Cardiac muscle cell (in vitro differentiated cells and primary cell): ENCODE data around the gene RPL22. TPM values are rescaled to one million over a fixed set of nuclear protein-coding genes. Genes with fewer than 3 reads are reported as not detected.

ENCODE experiments used
- DNase-seq, 2 donors: peaks; one replicate each; pipeline versions ENCODE4 v3.0.0 to v3.0.0-alpha.2; 2010 to 2017; ENCODE audit warnings: low read depth in 1 of 2, low spot score in 1 of 2
- H3K27ac ChIP-seq: fragments of 200-600 bp; sonication (generic); 2 replicates; pipeline ENCODE4 v1.5.1; 2016
- H3K27me3 ChIP-seq: fragments of 200-600 bp; sonication (generic); 2 replicates; pipeline ENCODE4 v1.6.0; 2016; ENCODE audit warnings: control low read depth
- H3K36me3 ChIP-seq: fragments of 200-600 bp; sonication (generic); 2 replicates; pipeline ENCODE4 v1.5.1; 2016; ENCODE audit warnings: control low read depth
- H3K4me1 ChIP-seq: fragments of 200-600 bp; sonication (generic); 2 replicates; pipeline ENCODE4 v1.8.1; 2017; ENCODE audit warnings: low read depth, mild to moderate bottlenecking, mixed run types
- H3K4me3 ChIP-seq: fragments of 200-600 bp; sonication (generic); 2 replicates; pipeline ENCODE4 v1.5.1; 2016; ENCODE audit warnings: mild to moderate bottlenecking
- H3K9me3 ChIP-seq: fragments of 200-600 bp; sonication (generic); 2 replicates; pipeline ENCODE4 v1.5.1; 2017; ENCODE audit warnings: low read depth, mild to moderate bottlenecking, control low read depth
- CTCF ChIP-seq: IDR thresholded peaks from 2 replicates; pipeline ENCODE4 v1.5.1; 2012; ENCODE audit warnings: low read depth, mild to moderate bottlenecking, low read length
- polyA plus RNA-seq: library from polyadenylated mRNA; unstranded; fragments of >200 nt; fragmentation: Nextera tagmentation; extraction: Ambion mirVana; gene quantifications from 2 replicates; pipeline ENCODE4 v1.2.1, GENCODE V29; 2016
- total RNA-seq: library from RNA; depleted of rRNA; stranded (reverse); fragments of >200 nt; gene quantifications from 2 replicates; pipeline ENCODE4 v1.2.3, GENCODE V29; 2016

The RPL22 gene
- total and polyA plus RNA-seq, 2 experiments from 2014 or later = 130 to 132 TPM

GRCh38 chr1:6166655-6167390, 32.6 kb downstream of the RPL22 start:
- no peaks in the 10 kb centered on the region for H3K9me3 ChIP-seq
- TF ChIP-seq CTCF = no peak
- no peak for DNase-seq
- H3K27me3 ChIP-seq = peaks cover 37% of the 10 kb centered on the region
- H3K4me1 ChIP-seq = no peaks in the 10 kb centered on the region
- no peak overlapping the region for H3K27ac ChIP-seq
- H3K4me3 ChIP-seq = no peak overlapping the region
- no peaks in the 10 kb centered on the region for H3K36me3 ChIP-seq

- no peak overlapping the region for H3K27ac ChIP-seq
- H3K27me3 ChIP-seq = peaks cover 37% of the 10 kb centered on the region
- DNase-seq = no peak
- no peak for TF ChIP-seq CTCF
- no peaks in the 10 kb centered on the region for H3K9me3 ChIP-seq
- H3K4me1 ChIP-seq = no peaks in the 10 kb centered on the region
- H3K36me3 ChIP-seq = no peaks in the 10 kb centered on the region
- H3K4me3 ChIP-seq = no peak overlapping the region
These were observed 33.2 kb downstream of the RPL22 start for GRCh38 chr1:6166221-6166620.

DNA sequence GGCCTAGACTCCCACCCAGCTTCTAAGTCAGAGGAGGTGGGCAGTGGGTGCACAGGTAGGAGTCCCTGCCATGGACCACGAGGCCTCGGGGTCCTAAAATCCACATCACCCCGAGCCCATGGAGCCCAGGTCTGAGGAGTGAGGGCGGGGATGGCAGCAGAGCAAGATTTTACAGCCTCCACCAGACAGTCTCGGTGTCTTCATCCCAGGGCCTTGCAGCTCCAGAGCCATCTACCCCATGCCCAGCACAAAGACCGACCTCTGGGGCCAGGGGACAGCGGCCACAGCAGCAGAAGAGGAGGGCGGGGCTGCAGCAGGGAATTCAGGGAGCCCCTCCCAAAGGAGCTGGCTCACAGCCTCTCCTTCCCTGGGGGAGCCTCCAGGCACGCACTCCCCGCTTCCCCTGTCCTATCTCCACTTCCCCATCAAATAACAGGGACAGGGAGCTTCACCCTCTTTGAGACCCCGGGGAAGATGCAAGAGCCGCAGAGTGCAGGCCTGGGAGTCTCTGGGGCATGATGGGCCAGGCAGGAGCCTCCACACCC, 33.9 kb downstream of the RPL22 start:
- H3K4me1 ChIP-seq = no peaks in the 10 kb centered on the region
- no peak for DNase-seq
- H3K9me3 ChIP-seq = no peaks in the 10 kb centered on the region
- peaks cover 41% of the 10 kb centered on the region for H3K27me3 ChIP-seq
- H3K36me3 ChIP-seq = no peaks in the 10 kb centered on the region
- no peak overlapping the region for H3K27ac ChIP-seq
- H3K4me3 ChIP-seq = no peak overlapping the region
- no peak for TF ChIP-seq CTCF

GRCh38 chr1:6165027-6165426, 34.4 kb downstream of the RPL22 start:
- TF ChIP-seq CTCF = no peak
- H3K4me1 ChIP-seq = no peaks in the 10 kb centered on the region
- peaks cover 41% of the 10 kb centered on the region for H3K27me3 ChIP-seq
- H3K9me3 ChIP-seq = no peaks in the 10 kb centered on the region
- no peak for DNase-seq
- no peaks in the 10 kb centered on the region for H3K36me3 ChIP-seq
- H3K4me3 ChIP-seq = no peak overlapping the region
- no peak overlapping the region for H3K27ac ChIP-seq

- peaks cover 41% of the 10 kb centered on the region for H3K27me3 ChIP-seq
- H3K27ac ChIP-seq = no peak overlapping the region
- no peaks in the 10 kb centered on the region for H3K4me1 ChIP-seq
- H3K9me3 ChIP-seq = no peaks in the 10 kb centered on the region
- no peak for DNase-seq
- no peaks in the 10 kb centered on the region for H3K36me3 ChIP-seq
- H3K4me3 ChIP-seq = no peak overlapping the region
- no peak for TF ChIP-seq CTCF
These were observed 35.3 kb downstream of the RPL22 start for GRCh38 chr1:6163973-6164617.
